Measurements from ENCODE around the gene FRK.
"Not testable (repeated sequence)": the region's sequence is repeated elsewhere in the genome, so short reads cannot be mapped to it uniquely, and the experiment has no call there.

The FRK gene

GRCh38 chr6:116060572-116061283 is at the start of gene FRK:
TSS of gene FRK (minus strand) at chr6:116060891. CDS start at chr6:116060311, 580 bp downstream.
- DNase-seq (ENCODE audit: low read depth in 2 of 2) = no peak

- DNase-seq (ENCODE audit: low read depth in 2 of 2) = no peak
Observed at GRCh38 chr6:116108836-116109235, 48.1 kb upstream of the FRK start.

GRCh38 chr6:116106146-116106545 is 45.5 kb upstream of the FRK start:
- DNase-seq (ENCODE audit: low read depth in 2 of 2) = no peak

GRCh38 chr6:116105247-116105646 is 44.6 kb upstream of the FRK start:
- no peak for DNase-seq (ENCODE audit: low read depth in 2 of 2)

GRCh38 chr6:116104636-116105035 is 43.9 kb upstream of the FRK start:
- DNase-seq (ENCODE audit: low read depth in 2 of 2) = no peak

GRCh38 chr6:116102873-116103272 is 42.2 kb upstream of the FRK start:
- DNase-seq (ENCODE audit: low read depth in 2 of 2) = no peak

GRCh38 chr6:116101790-116102189 is 41.1 kb upstream of the FRK start:
- DNase-seq (ENCODE audit: low read depth in 2 of 2) = no peak

GRCh38 chr6:116101302-116101718 is 40.6 kb upstream of the FRK start:
- no peak for DNase-seq (ENCODE audit: low read depth in 2 of 2)

GRCh38 chr6:116100419-116101301 is 40.0 kb upstream of the FRK start, which contains the start of gene NT5DC1:
TSS of gene NT5DC1 (plus strand) at chr6:116100853. CDS start at chr6:116100931, 78 bp downstream.
- DNase-seq (ENCODE audit: low read depth in 2 of 2) = peak; percentile 80 to 81

- DNase-seq (ENCODE audit: low read depth in 2 of 2) = no peak
Observed at GRCh38 chr6:116099036-116099435, 38.3 kb upstream of the FRK start.

GRCh38 chr6:116096979-116097816 is 36.5 kb upstream of the FRK start:
- DNase-seq (ENCODE audit: low read depth in 2 of 2) = no peak

- DNase-seq (ENCODE audit: low read depth in 2 of 2) = not testable (repeated sequence)
Observed at GRCh38 chr6:116096048-116096759, 35.5 kb upstream of the FRK start.

- no peak for DNase-seq (ENCODE audit: low read depth in 2 of 2)
Observed at GRCh38 chr6:116094041-116094440, 33.4 kb upstream of the FRK start.

GRCh38 chr6:116090251-116090650 is 29.6 kb upstream of the FRK start:
- DNase-seq (ENCODE audit: low read depth in 2 of 2) = no peak

GRCh38 chr6:116088946-116089345 is 28.3 kb upstream of the FRK start:
- no peak for DNase-seq (ENCODE audit: low read depth in 2 of 2)

- DNase-seq (ENCODE audit: low read depth in 2 of 2) = no peak
Observed at GRCh38 chr6:116087437-116088027, 26.8 kb upstream of the FRK start.

GRCh38 chr6:116084284-116084683 is 23.6 kb upstream of the FRK start:
- no peak for DNase-seq (ENCODE audit: low read depth in 2 of 2)

- no peak for DNase-seq (ENCODE audit: low read depth in 2 of 2)
Observed at GRCh38 chr6:116083052-116083451, 22.4 kb upstream of the FRK start.

- no peak for DNase-seq (ENCODE audit: low read depth in 2 of 2)
Observed at GRCh38 chr6:116078945-116079344, 18.3 kb upstream of the FRK start.

- no peak for DNase-seq (ENCODE audit: low read depth in 2 of 2)
Observed at GRCh38 chr6:116078522-116078921, 17.8 kb upstream of the FRK start.

Data from stimulated activated CD8-positive, alpha-beta memory T cell treated with anti-CD3 and anti-CD28 coated beads, Interleukin-15, amount 100 ng/mL, for 48 hours (primary cell).